H9 (cell line): ENCODE results near the gene CFAP43. TPM values are rescaled to one million over a fixed set of nuclear protein-coding genes. Genes with fewer than 3 reads are reported as not detected.

ENCODE experiments used
- DNase-seq: peaks from one replicate; pipeline ENCODE4 v3.0.0-alpha.2; 2017
- H2AFZ ChIP-seq: one replicate; pipeline ENCODE4 v1.6.1; 2013; ENCODE audit warnings: mild to moderate bottlenecking, low read length, control low read depth, moderate library complexity
- H2AK5ac ChIP-seq: 2 replicates; pipeline ENCODE4 v1.6.1; 2013; ENCODE audit warnings: low read length, control low read depth, mixed read lengths; ENCODE audit not compliant: insufficient read length
- H2BK120ac ChIP-seq: one replicate; pipeline ENCODE4 v1.6.1; 2013; ENCODE audit warnings: low read depth, mild to moderate bottlenecking, low read length, control low read depth, inconsistent platforms; ENCODE audit not compliant: poor library complexity, severe bottlenecking
- H2BK12ac ChIP-seq: 2 replicates; pipeline ENCODE4 v1.6.1; 2013; ENCODE audit warnings: low read length, control low read depth, mixed read lengths, low read depth; ENCODE audit not compliant: insufficient read length
- H2BK15ac ChIP-seq: 2 replicates; pipeline ENCODE4 v1.6.1; 2013; ENCODE audit warnings: low read depth, low read length, control low read depth
- H2BK20ac ChIP-seq: one replicate; pipeline ENCODE4 v1.6.1; 2013; ENCODE audit warnings: low read depth, mild to moderate bottlenecking, low read length, control low read depth, inconsistent platforms; ENCODE audit not compliant: poor library complexity, severe bottlenecking
- H2BK5ac ChIP-seq: 2 replicates; pipeline ENCODE4 v1.6.1; 2013; ENCODE audit warnings: low read length, control low read depth, mixed read lengths; ENCODE audit not compliant: insufficient read length
- H3K14ac ChIP-seq: 2 replicates; pipeline ENCODE4 v1.6.1; 2013; ENCODE audit warnings: low read length, control low read depth; ENCODE audit not compliant: insufficient read depth
- H3K18ac ChIP-seq: 2 replicates; pipeline ENCODE4 v1.6.1; 2013; ENCODE audit warnings: low read depth, mild to moderate bottlenecking, mixed read lengths, low read length, control low read depth; ENCODE audit not compliant: insufficient read length
- H3K23ac ChIP-seq: 2 replicates; pipeline ENCODE4 v1.6.1; 2013; ENCODE audit warnings: low read length, control low read depth, mixed read lengths, low read depth; ENCODE audit not compliant: insufficient read length
- H3K23me2 ChIP-seq: 2 replicates; pipeline ENCODE4 v1.6.1; 2013; ENCODE audit warnings: low read depth, mild to moderate bottlenecking, mixed read lengths, low read length, control low read depth; ENCODE audit not compliant: insufficient read length, poor library complexity, severe bottlenecking
- H3K27ac ChIP-seq: 2 replicates; pipeline ENCODE4 v1.5.1; 2013; ENCODE audit warnings: low read length, control low read depth, mixed read lengths, low read depth; ENCODE audit not compliant: insufficient read length
- H3K27me3 ChIP-seq: 2 replicates; pipeline ENCODE4 v1.6.1; 2013; ENCODE audit warnings: low read length, control low read depth, inconsistent platforms; ENCODE audit not compliant: insufficient read depth
- H3K4ac ChIP-seq: 2 replicates; pipeline ENCODE4 v1.6.1; 2013; ENCODE audit warnings: low read depth, mild to moderate bottlenecking, control low read depth, inconsistent platforms, low read length, moderate library complexity
- H3K4me1 ChIP-seq: 2 replicates; pipeline ENCODE4 v1.6.1; 2013; ENCODE audit warnings: low read length, control low read depth, inconsistent platforms; ENCODE audit not compliant: insufficient read depth
- H3K4me2 ChIP-seq: 2 replicates; pipeline ENCODE4 v1.6.1; 2013; ENCODE audit warnings: low read length, control low read depth, mixed read lengths; ENCODE audit not compliant: insufficient read length, insufficient read depth
- H3K56ac ChIP-seq: 2 replicates; pipeline ENCODE4 v1.6.1; 2013; ENCODE audit warnings: low read depth, mild to moderate bottlenecking, mixed read lengths, low read length, control low read depth; ENCODE audit not compliant: insufficient read length
- H3K79me1 ChIP-seq: 2 replicates; pipeline ENCODE4 v1.6.1; 2013; ENCODE audit warnings: low read depth, mild to moderate bottlenecking, moderate library complexity, low read length, control low read depth, inconsistent platforms; ENCODE audit not compliant: insufficient read depth, poor library complexity, severe bottlenecking
- H3K79me2 ChIP-seq: 2 replicates; pipeline ENCODE4 v1.6.1; 2013; ENCODE audit warnings: low read length, control low read depth, inconsistent platforms; ENCODE audit not compliant: insufficient read depth
- H3K9ac ChIP-seq: 2 replicates; pipeline ENCODE4 v1.6.1; 2013; ENCODE audit warnings: low read length, control low read depth, mixed read lengths; ENCODE audit not compliant: insufficient read length; ENCODE audit errors: extremely low read depth
- H3K9me3 ChIP-seq: one replicate; pipeline ENCODE4 v1.6.1; 2013; ENCODE audit warnings: low read depth, low read length, inconsistent platforms; ENCODE audit not compliant: control insufficient read depth
- H3T11ph ChIP-seq: one replicate; pipeline ENCODE4 v1.6.1; 2013; ENCODE audit warnings: mild to moderate bottlenecking, low read length, control low read depth, inconsistent platforms
- H4K20me1 ChIP-seq: one replicate; pipeline ENCODE4 v1.6.1; 2013; ENCODE audit not compliant: control insufficient read depth, insufficient read length, insufficient read depth
- H4K5ac ChIP-seq: 2 replicates; pipeline ENCODE4 v1.6.1; 2013; ENCODE audit warnings: low read depth, mild to moderate bottlenecking, mixed read lengths, low read length, control low read depth; ENCODE audit not compliant: insufficient read length
- H4K8ac ChIP-seq: replicated peaks from 2 replicates; pipeline ENCODE4 v1.6.1; 2013; ENCODE audit warnings: low read length, control low read depth, mixed read lengths, low read depth; ENCODE audit not compliant: insufficient read length
- H4K91ac ChIP-seq: 2 replicates; pipeline ENCODE4 v1.6.1; 2013; ENCODE audit warnings: low read depth, mild to moderate bottlenecking, moderate library complexity, mixed read lengths, low read length, control low read depth; ENCODE audit not compliant: insufficient read length
- H3K27ac Mint-ChIP-seq, 3 experiments: 2 replicates in 2 of 3; 3 replicates in 1 of 3; pipeline ENCODE4 v1.8.0; 2020 to 2021; ENCODE audit warnings: mixed read lengths in 3 of 3, mild to moderate bottlenecking in 1 of 3, moderate library complexity in 1 of 3
- H3K27me3 Mint-ChIP-seq: 2 replicates; pipeline ENCODE4 v1.8.0; 2021; ENCODE audit warnings: low read depth, mild to moderate bottlenecking, moderate library complexity, mixed read lengths
- H3K36me3 Mint-ChIP-seq, 3 experiments: 2 replicates in 2 of 3; 3 replicates in 1 of 3; pipeline ENCODE4 v1.8.0; 2020 to 2021; ENCODE audit warnings: low read depth in 3 of 3, mixed read lengths in 3 of 3; ENCODE audit not compliant: insufficient read depth in 1 of 3
- H3K4me1 Mint-ChIP-seq, 2 experiments: 2 replicates each; pipeline ENCODE4 v1.8.0; 2020; ENCODE audit warnings: mixed read lengths in 2 of 2
- H3K4me3 Mint-ChIP-seq, 2 experiments: 2 replicates in 1 of 2; 3 replicates in 1 of 2; pipeline ENCODE4 v1.8.0; 2020 to 2021; ENCODE audit warnings: mild to moderate bottlenecking in 2 of 2, mixed read lengths in 2 of 2, moderate library complexity in 1 of 2
- H3K9me3 Mint-ChIP-seq, 2 experiments: 2 replicates in 1 of 2; 3 replicates in 1 of 2; pipeline ENCODE4 v1.8.0; 2020; ENCODE audit warnings: mild to moderate bottlenecking in 2 of 2, mixed read lengths in 2 of 2, moderate library complexity in 1 of 2
- WGBS: extraction: QIAGEN DNeasy Blood & Tissue Kit; methylation state at CpG from one replicate; pipeline ENCODE4 v1.1.7; 2013; ENCODE audit warnings: missing lambda C conversion rate, low lambda C conversion rate, mixed read lengths; ENCODE audit not compliant: insufficient read length; ENCODE audit errors: extremely low coverage; 5-methylcytosine and 5-hydroxymethylcytosine counted together
- total RNA-seq: library from RNA; stranded (reverse); gene quantifications from 2 replicates; pipeline ENCODE4 v1.2.1, GENCODE V29; 2021
- TF ChIP-seq, protein P1 (sequence below): fragments of 200-600 bp; sonication (generic); conservative IDR thresholded peaks from 3 replicates; pipeline ENCODE4 v1.8.0; 2021; ENCODE audit warnings: antibody characterized with exemption, mild to moderate bottlenecking

The CFAP43 gene
- total RNA-seq, 1 experiment from 2014 or later: 0.26 TPM

- Histone ChIP-seq H2AFZ (no peak overlapping the region), H3K4me1 (no peaks in the 10 kb centered on the region), H3K23ac (no peak overlapping the region), H2BK120ac (no peak overlapping the region), H3K4ac (no peak overlapping the region), H2BK15ac (no peak overlapping the region), H3K79me2 (no peaks in the 10 kb centered on the region), H3K27me3 (no peaks in the 10 kb centered on the region), H3K27ac (no peak overlapping the region), H4K20me1 (no peaks in the 10 kb centered on the region), H3K9ac (no peak overlapping the region), H3K23me2 (no peaks in the 10 kb centered on the region), H4K8ac (no peak overlapping the region), H3K14ac (no peak overlapping the region), H3T11ph (no peak overlapping the region), H3K18ac (no peak overlapping the region), H2BK5ac (no peak overlapping the region), H3K4me2 (no peak overlapping the region), H4K91ac (no peak overlapping the region), H2BK12ac (no peak overlapping the region), H3K79me1 (no peaks in the 10 kb centered on the region), H2AK5ac (no peak overlapping the region), H2BK20ac (no peak overlapping the region), H3K9me3 (no peaks in the 10 kb centered on the region), H3K56ac (no peak overlapping the region), H4K5ac (no peak overlapping the region)
- TF ChIP-seq, protein P1, sequence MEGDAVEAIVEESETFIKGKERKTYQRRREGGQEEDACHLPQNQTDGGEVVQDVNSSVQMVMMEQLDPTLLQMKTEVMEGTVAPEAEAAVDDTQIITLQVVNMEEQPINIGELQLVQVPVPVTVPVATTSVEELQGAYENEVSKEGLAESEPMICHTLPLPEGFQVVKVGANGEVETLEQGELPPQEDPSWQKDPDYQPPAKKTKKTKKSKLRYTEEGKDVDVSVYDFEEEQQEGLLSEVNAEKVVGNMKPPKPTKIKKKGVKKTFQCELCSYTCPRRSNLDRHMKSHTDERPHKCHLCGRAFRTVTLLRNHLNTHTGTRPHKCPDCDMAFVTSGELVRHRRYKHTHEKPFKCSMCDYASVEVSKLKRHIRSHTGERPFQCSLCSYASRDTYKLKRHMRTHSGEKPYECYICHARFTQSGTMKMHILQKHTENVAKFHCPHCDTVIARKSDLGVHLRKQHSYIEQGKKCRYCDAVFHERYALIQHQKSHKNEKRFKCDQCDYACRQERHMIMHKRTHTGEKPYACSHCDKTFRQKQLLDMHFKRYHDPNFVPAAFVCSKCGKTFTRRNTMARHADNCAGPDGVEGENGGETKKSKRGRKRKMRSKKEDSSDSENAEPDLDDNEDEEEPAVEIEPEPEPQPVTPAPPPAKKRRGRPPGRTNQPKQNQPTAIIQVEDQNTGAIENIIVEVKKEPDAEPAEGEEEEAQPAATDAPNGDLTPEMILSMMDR: no peak
- Mint-ChIP-seq H3K4me1 (peaks cover 2 to 4% of the 10 kb centered on the region in 2 experiments; a peak in 2 of 4 replicates), H3K27ac (no peak overlapping the region), H3K27me3 (peaks cover 3% of the 10 kb centered on the region; the same call in 1 of the 2 replicates), H3K9me3 (peaks cover 11% of the 10 kb centered on the region in 2 experiments), H3K36me3 (peaks cover 0 to 12% (median 6%) of the 10 kb centered on the region in 3 experiments; a peak in 4 of 7 replicates), H3K4me3 (no peak overlapping the region)
- no CpG with 5 or more reads among the region's 4 CpGs for WGBS
- no peak for DNase-seq
Measured at GRCh38 chr10:104098358-104098925, 133.7 kb downstream of the CFAP43 start.
